Left lung (tissue), 10 donors: ENCODE results near the gene PIEZO2. TPM values are rescaled to one million over a fixed set of nuclear protein-coding genes. Genes with fewer than 3 reads are reported as not detected.

Source experiments
- ATAC-seq: fragments of 200-7000 bp; cut with Tn5 transposase; one replicate; pipeline ENCODE4 v1.9.1; 2020; ENCODE audit warnings: moderate library complexity
- DNase-seq, 4 donors: peaks; one replicate each; pipeline ENCODE4 v3.0.0-alpha.2; 2013 to 2020
- H3K27ac ChIP-seq, 2 donors: fragments of 200-600 bp; sonication (generic) in 1 of 2; one replicate each; pipeline versions ENCODE4 v1.5.0 to v1.8.0; 2020 to 2021
- H3K27me3 ChIP-seq, 2 donors: fragments of 200-600 bp; sonication (generic) in 1 of 2; one replicate each; pipeline versions ENCODE4 v1.5.0 to v1.8.0; 2020 to 2021
- H3K36me3 ChIP-seq, 2 donors: fragments of 200-600 bp; sonication (generic) in 1 of 2; one replicate each; pipeline versions ENCODE4 v1.5.0 to v1.8.0; 2020 to 2021
- H3K4me1 ChIP-seq, 2 donors: fragments of 200-600 bp; one replicate each; pipeline ENCODE4 v1.8.0; 2021
- H3K4me3 ChIP-seq, 2 donors: fragments of 200-600 bp; sonication (generic) in 1 of 2; one replicate each; pipeline versions ENCODE4 v1.5.0 to v1.8.0; 2020 to 2021; ENCODE audit warnings: mild to moderate bottlenecking in 1 of 2
- H3K9me3 ChIP-seq, 2 donors: fragments of 200-600 bp; sonication (generic) in 1 of 2; one replicate each; pipeline versions ENCODE4 v1.5.0 to v1.8.0; 2020 to 2021
- intact Hi-C, 2 donors: fragments of 100-400 bp; cut with DNase I; formaldehyde crosslinking; loops; one replicate each; pipeline versions ENCODE4 v1.11.2 to v1.14.2; 2022
- polyA plus RNA-seq, 6 donors: library from polyadenylated mRNA; unstranded; fragments of 120-200 nt; gene quantifications; one replicate each; pipeline ENCODE4 v1.2.1, GENCODE V29; 2013; ENCODE audit not compliant: insufficient read length in 6 of 6
- total RNA-seq, 2 donors: library from RNA; stranded (reverse); fragmentation: NEBNext Ultra II Directional; extraction: Animal tissue kit (Norgen Biotek cat#: 25700); gene quantifications; one replicate each; pipeline ENCODE4 v1.2.1, GENCODE V29; 2021
- TF ChIP-seq, protein P1 (sequence below), 2 donors: fragments of 200-600 bp; sonication (generic) in 1 of 2; IDR thresholded peaks; one replicate each; pipeline versions ENCODE4 v1.5.0 to v1.8.0; 2021; ENCODE audit warnings: antibody characterized with exemption in 2 of 2
- donor health status: DM: no; HTN: yes; CAD: no.
- donor health status: DM: no; HTN: no; CAD: no.

Gene PIEZO2
- total and polyA plus RNA-seq, 8 donors, result 40.3 to 270 (median 233) TPM

DNA sequence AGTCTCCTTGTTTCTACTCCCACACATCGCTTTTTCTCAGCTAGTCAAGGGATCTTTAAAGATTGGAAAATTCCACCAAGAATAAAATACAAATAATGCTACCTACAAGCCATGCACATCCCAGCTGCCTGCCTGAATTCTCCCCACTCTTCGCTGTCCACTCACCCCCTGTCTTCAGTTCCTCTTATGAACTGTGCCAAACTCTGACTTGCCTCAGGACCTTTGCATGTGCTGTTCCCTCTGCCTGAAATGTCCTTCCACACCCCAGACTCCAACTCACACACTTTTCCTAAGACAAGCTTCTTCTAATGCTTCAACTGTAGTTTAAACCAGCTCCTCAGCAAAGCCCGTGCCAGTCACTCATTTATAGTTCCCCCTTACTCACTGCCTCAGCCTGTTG lies 363.6 kb downstream of the PIEZO2 start:
- H3K36me3 ChIP-seq, result no peaks in the 10 kb centered on the region

DNA sequence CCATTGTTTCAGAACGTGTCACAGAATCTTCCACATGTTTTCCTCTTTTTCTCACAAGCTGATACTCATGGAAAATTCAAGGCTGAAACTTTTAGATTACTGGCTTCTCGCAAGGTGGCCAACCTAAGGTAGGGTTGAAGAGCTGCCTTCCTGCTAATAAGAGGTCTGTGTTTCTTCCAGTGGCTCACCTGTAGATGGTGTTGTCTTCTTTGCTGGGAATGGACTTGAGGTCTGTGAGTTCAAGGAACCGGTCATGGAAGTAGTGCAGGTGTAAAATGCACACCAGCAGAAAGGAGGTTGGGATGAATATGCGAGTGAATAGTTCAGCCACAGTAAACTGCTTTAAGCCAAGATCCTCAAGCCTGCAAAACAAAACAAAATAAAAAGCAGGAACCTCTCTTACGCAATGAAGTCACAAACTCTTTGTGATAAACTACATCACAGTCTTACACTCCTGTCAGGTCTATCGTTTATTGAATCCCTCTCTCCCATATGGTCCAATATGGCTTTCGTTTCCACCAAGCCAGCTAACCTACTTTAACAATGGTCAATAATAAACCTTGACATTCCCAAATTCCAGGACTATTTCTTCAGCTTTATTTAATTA lies 364.7 kb downstream of the PIEZO2 start:
- Histone ChIP-seq H3K36me3 (no peaks in the 10 kb centered on the region), H3K4me1 (peaks cover 0 to 9% of the 10 kb centered on the region in 2 donors), H3K27ac (no peak overlapping the region), H3K4me3 (no peak overlapping the region), H3K27me3 (no peaks in the 10 kb centered on the region), H3K9me3 (no peaks in the 10 kb centered on the region)
- ATAC-seq (no peak), DNase-seq (no peak)
- intact Hi-C loops, result no loop called here
- TF ChIP-seq, protein P1, sequence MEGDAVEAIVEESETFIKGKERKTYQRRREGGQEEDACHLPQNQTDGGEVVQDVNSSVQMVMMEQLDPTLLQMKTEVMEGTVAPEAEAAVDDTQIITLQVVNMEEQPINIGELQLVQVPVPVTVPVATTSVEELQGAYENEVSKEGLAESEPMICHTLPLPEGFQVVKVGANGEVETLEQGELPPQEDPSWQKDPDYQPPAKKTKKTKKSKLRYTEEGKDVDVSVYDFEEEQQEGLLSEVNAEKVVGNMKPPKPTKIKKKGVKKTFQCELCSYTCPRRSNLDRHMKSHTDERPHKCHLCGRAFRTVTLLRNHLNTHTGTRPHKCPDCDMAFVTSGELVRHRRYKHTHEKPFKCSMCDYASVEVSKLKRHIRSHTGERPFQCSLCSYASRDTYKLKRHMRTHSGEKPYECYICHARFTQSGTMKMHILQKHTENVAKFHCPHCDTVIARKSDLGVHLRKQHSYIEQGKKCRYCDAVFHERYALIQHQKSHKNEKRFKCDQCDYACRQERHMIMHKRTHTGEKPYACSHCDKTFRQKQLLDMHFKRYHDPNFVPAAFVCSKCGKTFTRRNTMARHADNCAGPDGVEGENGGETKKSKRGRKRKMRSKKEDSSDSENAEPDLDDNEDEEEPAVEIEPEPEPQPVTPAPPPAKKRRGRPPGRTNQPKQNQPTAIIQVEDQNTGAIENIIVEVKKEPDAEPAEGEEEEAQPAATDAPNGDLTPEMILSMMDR (IDR thresholded peaks at IDR 0.05), result no peak

More for the DNA sequence above, 363.6 kb downstream of the PIEZO2 start:
- TF ChIP-seq, protein P1 (IDR thresholded peaks at IDR 0.05), result no peak
- peaks cover 0 to 9% of the 10 kb centered on the region in 2 donors for H3K4me1 ChIP-seq
- ATAC-seq (no peak), DNase-seq (no peak)
- no peaks in the 10 kb centered on the region for H3K9me3 ChIP-seq
- H3K27ac ChIP-seq, result no peak overlapping the region
- no peak overlapping the region for H3K4me3 ChIP-seq
- intact Hi-C loops, result no loop called here
- no peaks in the 10 kb centered on the region for H3K27me3 ChIP-seq

DNA sequence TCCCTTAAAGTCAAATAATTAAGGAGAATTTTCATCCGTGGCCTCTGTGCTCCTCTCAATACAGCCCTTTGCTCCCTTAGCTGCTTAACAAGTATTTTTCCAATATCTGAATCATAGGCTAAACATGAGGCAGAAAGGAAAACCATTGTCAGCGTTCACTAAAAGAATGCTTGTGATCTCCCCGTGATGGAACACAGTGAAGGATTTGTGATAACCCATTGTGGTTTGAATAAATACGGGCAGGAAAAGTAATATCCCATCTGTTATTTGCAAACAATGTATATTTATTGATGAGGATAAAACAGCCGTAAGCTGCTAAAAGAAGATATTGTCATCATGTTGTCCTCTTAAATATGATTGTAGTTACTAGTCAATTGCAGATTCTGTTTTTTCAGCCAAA lies 365.4 kb downstream of the PIEZO2 start:
- Histone ChIP-seq H3K9me3 (no peaks in the 10 kb centered on the region), H3K4me1 (peaks cover 0 to 9% of the 10 kb centered on the region in 2 donors), H3K4me3 (no peak overlapping the region), H3K27ac (no peak overlapping the region), H3K36me3 (no peaks in the 10 kb centered on the region), H3K27me3 (no peaks in the 10 kb centered on the region)
- intact Hi-C loops, result no loop called here
- TF ChIP-seq, protein P1 (IDR thresholded peaks at IDR 0.05), result no peak
- no peak for ATAC-seq
- DNase-seq, result no peak

DNA sequence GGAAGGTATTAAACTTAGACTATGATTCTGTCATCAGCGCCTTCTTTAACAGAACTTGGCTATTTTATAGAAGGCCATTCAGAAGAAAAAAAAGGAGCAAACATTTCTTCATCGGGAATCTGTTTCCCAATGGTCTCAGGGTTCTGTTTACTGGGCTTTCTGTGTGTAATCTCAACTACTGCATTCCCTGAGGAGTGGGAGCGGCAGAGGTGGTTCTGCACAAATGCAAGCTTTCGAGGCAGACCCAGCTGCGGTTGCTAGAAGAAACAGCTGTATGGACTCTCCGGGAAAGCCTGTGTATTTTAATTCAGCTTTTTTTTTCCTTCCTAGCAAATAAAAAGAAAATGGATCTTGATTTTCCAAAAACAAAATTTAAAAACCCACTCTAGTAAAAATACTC lies 372.9 kb downstream of the PIEZO2 start:
- no peaks in the 10 kb centered on the region for H3K27me3 ChIP-seq
- no peaks in the 10 kb centered on the region for H3K36me3 ChIP-seq
- TF ChIP-seq, protein P1 (IDR thresholded peaks at IDR 0.05), result no peak
- intact Hi-C loops, result no loop called here
- no peaks in the 10 kb centered on the region for H3K4me1 ChIP-seq
- H3K9me3 ChIP-seq, result no peaks in the 10 kb centered on the region
- DNase-seq (no peak), ATAC-seq (no peak)
- no peak overlapping the region for H3K4me3 ChIP-seq
- no peak overlapping the region for H3K27ac ChIP-seq

DNA sequence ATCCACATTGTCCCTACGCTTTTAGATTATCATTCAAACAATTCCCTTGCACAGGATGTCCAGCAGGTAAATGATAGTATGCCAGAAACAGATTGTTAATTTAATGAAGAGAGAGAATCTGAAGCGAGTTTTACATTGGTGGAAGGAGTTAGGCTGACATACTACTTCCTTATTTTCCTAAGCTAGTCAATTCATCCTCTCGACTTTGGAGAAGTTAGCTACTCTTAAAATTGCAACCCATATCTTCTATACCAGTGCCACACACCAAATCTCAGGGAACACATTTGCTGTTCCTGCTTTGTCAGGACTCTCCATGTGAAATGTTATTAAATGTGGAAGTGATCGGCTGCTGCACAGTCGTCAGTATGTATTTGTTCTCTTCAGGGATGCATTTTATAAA lies 374.3 kb downstream of the PIEZO2 start:
- ATAC-seq (no peak), DNase-seq (no peak)
- Histone ChIP-seq H3K4me1 (no peaks in the 10 kb centered on the region), H3K9me3 (no peaks in the 10 kb centered on the region), H3K27ac (no peak overlapping the region), H3K36me3 (no peaks in the 10 kb centered on the region), H3K4me3 (no peak overlapping the region), H3K27me3 (no peaks in the 10 kb centered on the region)
- TF ChIP-seq, protein P1 (IDR thresholded peaks at IDR 0.05), result no peak
- intact Hi-C loops, result no loop called here
